Liver (tissue), 9 donors: ENCODE data around the gene PPDPF. TPM values are rescaled to one million over a fixed set of nuclear protein-coding genes. Genes with fewer than 3 reads are reported as not detected.
"Not testable (repeated sequence)": the region's sequence is repeated elsewhere in the genome, so short reads cannot be mapped to it uniquely, and the experiment has no call there.

Source experiments
- DNase-seq: peaks from one replicate; pipeline ENCODE4 v3.0.0-alpha.2; 2017; ENCODE audit warnings: low spot score
- H3K27ac ChIP-seq, 2 donors: one replicate each; pipeline ENCODE4 v1.7.0; 2013; ENCODE audit warnings: inconsistent platforms in 2 of 2, low read length in 2 of 2, control low read depth in 1 of 2, low read depth in 1 of 2, mild to moderate bottlenecking in 1 of 2
- H3K27me3 ChIP-seq, 4 donors: one replicate each; pipeline versions ENCODE4 v1.6.1 to v1.7.0; 2013; ENCODE audit warnings: low read length in 3 of 4, inconsistent platforms in 1 of 4, mild to moderate bottlenecking in 1 of 4, moderate library complexity in 1 of 4; ENCODE audit not compliant: control insufficient read depth in 4 of 4, insufficient read depth in 4 of 4
- H3K36me3 ChIP-seq, 4 donors: one replicate each; pipeline versions ENCODE4 v1.6.1 to v1.7.0; 2013; ENCODE audit warnings: low read length in 3 of 4, mild to moderate bottlenecking in 3 of 4, low read depth in 1 of 4, moderate library complexity in 1 of 4; ENCODE audit not compliant: control insufficient read depth in 4 of 4, insufficient read depth in 3 of 4
- H3K4me1 ChIP-seq, 4 donors: one replicate each; pipeline versions ENCODE4 v1.6.1 to v1.7.0; 2013; ENCODE audit warnings: low read length in 3 of 4, mild to moderate bottlenecking in 3 of 4, moderate library complexity in 1 of 4; ENCODE audit not compliant: control insufficient read depth in 4 of 4, insufficient read depth in 4 of 4
- H3K4me3 ChIP-seq, 3 donors: one replicate each; pipeline versions ENCODE4 v1.6.1 to v1.7.0; 2013; ENCODE audit warnings: low read length in 3 of 3, control low read depth in 1 of 3, low read depth in 1 of 3, mild to moderate bottlenecking in 1 of 3
- H3K9ac ChIP-seq, 2 donors: one replicate each; pipeline ENCODE4 v1.7.0; 2013; ENCODE audit warnings: low read length in 2 of 2, mild to moderate bottlenecking in 2 of 2, moderate library complexity in 2 of 2, control low read depth in 1 of 2, low read depth in 1 of 2
- H3K9me3 ChIP-seq, 4 donors: one replicate each; pipeline versions ENCODE4 v1.6.1 to v1.7.0; 2013; ENCODE audit warnings: low read length in 3 of 4; ENCODE audit not compliant: control insufficient read depth in 4 of 4
- EGR1 ChIP-seq, 2 donors: IDR thresholded peaks; 2 replicates each; pipeline ENCODE4 v1.6.1; 2016 to 2018; ENCODE audit warnings: antibody characterized with exemption in 2 of 2, low read depth in 2 of 2
- FOXA1 ChIP-seq: IDR thresholded peaks from 2 replicates; pipeline ENCODE4 v1.6.1; 2016; ENCODE audit warnings: antibody characterized with exemption
- FOXA2 ChIP-seq: IDR thresholded peaks from 2 replicates; pipeline ENCODE4 v1.6.1; 2016; ENCODE audit warnings: antibody characterized with exemption
- HNF4A ChIP-seq, 2 donors: conservative IDR thresholded peaks; 2 replicates each; pipeline ENCODE4 v1.6.1; 2016; ENCODE audit warnings: antibody characterized with exemption in 2 of 2, mild to moderate bottlenecking in 2 of 2
- HNF4G ChIP-seq: IDR thresholded peaks from 2 replicates; pipeline ENCODE4 v1.6.1; 2016; ENCODE audit warnings: antibody characterized with exemption
- JUND ChIP-seq, 2 donors: IDR thresholded peaks; 2 replicates each; pipeline ENCODE4 v1.6.1; 2016; ENCODE audit warnings: antibody characterized with exemption in 2 of 2
- NR2F2 ChIP-seq: IDR thresholded peaks from 2 replicates; pipeline ENCODE4 v1.6.1; 2016; ENCODE audit warnings: antibody characterized with exemption
- RAD21 ChIP-seq, 2 donors: IDR thresholded peaks; 2 replicates each; pipeline ENCODE4 v1.6.1; 2016; ENCODE audit warnings: antibody characterized with exemption in 2 of 2, mild to moderate bottlenecking in 2 of 2
- RXRA ChIP-seq, 2 donors: IDR thresholded peaks; 2 replicates each; pipeline ENCODE4 v1.6.1; 2017 to 2018; ENCODE audit warnings: antibody characterized with exemption in 2 of 2, mild to moderate bottlenecking in 1 of 2
- SP1 ChIP-seq: IDR thresholded peaks from 2 replicates; pipeline ENCODE4 v1.6.1; 2018; ENCODE audit warnings: antibody characterized with exemption, mild to moderate bottlenecking
- TAF1 ChIP-seq: conservative IDR thresholded peaks from 2 replicates; pipeline ENCODE4 v1.6.1; 2016; ENCODE audit warnings: antibody characterized with exemption, mild to moderate bottlenecking
- ZBTB33 ChIP-seq: IDR thresholded peaks from 2 replicates; pipeline ENCODE4 v1.6.1; 2016; ENCODE audit warnings: antibody characterized with exemption
- WGBS: extraction: QIAGEN DNeasy Blood & Tissue Kit; methylation state at CpG from one replicate; pipeline ENCODE4 v1.1.7; 2013; 5-methylcytosine and 5-hydroxymethylcytosine counted together
- polyA plus RNA-seq, 2 donors: library from polyadenylated mRNA; stranded (reverse) in 1 of 2; unstranded in 1 of 2; fragments of 200-250 nt in 1 of 2; fragments of >200 nt in 1 of 2; fragmentation: Nextera tagmentation in 1 of 2; extraction: Ambion mirVana in 1 of 2; gene quantifications; one replicate each; pipeline versions ENCODE4 v1.2.1 to v1.2.3, GENCODE V29; 2013 to 2015
- total RNA-seq, 2 donors: library from RNA; depleted of rRNA; stranded (reverse); fragments of >200 nt; gene quantifications; one replicate each; pipeline ENCODE4 v1.2.3, GENCODE V29; 2014
- TF ChIP-seq, protein P1 (sequence below): IDR thresholded peaks from 2 replicates; pipeline ENCODE4 v1.6.1; 2016; ENCODE audit warnings: antibody characterized with exemption
- TF ChIP-seq, protein P2 (sequence below): IDR thresholded peaks from 2 replicates; pipeline ENCODE4 v1.6.1; 2016; ENCODE audit warnings: antibody characterized with exemption, mild to moderate bottlenecking
- TF ChIP-seq, protein P3 (sequence below): IDR thresholded peaks from 2 replicates; pipeline ENCODE4 v1.6.1; 2016; ENCODE audit warnings: antibody characterized with exemption
- donor health status: healthy.
- donor health status: healthy.
- donor health status: healthy.
- donor health status: healthy.
- donor health status: healthy.

Gene PPDPF
- total and polyA plus RNA-seq, 4 donors = 8.3 to 196 (median 25.3) TPM

- Histone ChIP-seq H3K27ac (no peak overlapping the region), H3K4me3 (no peak overlapping the region), H3K27me3 (peaks cover 0 to 22% (median 7%) of the 10 kb centered on the region in 4 donors), H3K9ac (no peak overlapping the region), H3K9me3 (no peaks in the 10 kb centered on the region), H3K36me3 (no peaks in the 10 kb centered on the region), H3K4me1 (peaks cover 0 to 6% (median 0%) of the 10 kb centered on the region in 4 donors)
- DNase-seq = no peak
- TF ChIP-seq SP1 = no peak
- TF ChIP-seq RAD21 (IDR thresholded peaks at IDR 0.05) = no peak
- TF ChIP-seq HNF4G = no peak
- TF ChIP-seq ZBTB33 = no peak
- TF ChIP-seq FOXA2 = no peak
- TF ChIP-seq TAF1 = no peak
- TF ChIP-seq NR2F2 = no peak
- no peak for TF ChIP-seq FOXA1
- TF ChIP-seq, protein P1, sequence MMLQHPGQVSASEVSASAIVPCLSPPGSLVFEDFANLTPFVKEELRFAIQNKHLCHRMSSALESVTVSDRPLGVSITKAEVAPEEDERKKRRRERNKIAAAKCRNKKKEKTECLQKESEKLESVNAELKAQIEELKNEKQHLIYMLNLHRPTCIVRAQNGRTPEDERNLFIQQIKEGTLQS = no peak
- TF ChIP-seq JUND (IDR thresholded peaks at IDR 0.05) = no peak
- no peak for TF ChIP-seq EGR1 (IDR thresholded peaks at IDR 0.05; ENCODE audit: low read depth in 2 of 2)
- TF ChIP-seq HNF4A (conservative IDR thresholded peaks at IDR 0.05) = no peak
- no peak for TF ChIP-seq RXRA (IDR thresholded peaks at IDR 0.05)
- WGBS = 81% methylated on average over 34 of the region's 34 CpGs
Measured at GRCh38 chr20:63478346-63479302, 41.9 kb upstream of the PPDPF start.

- DNase-seq, H3K27ac ChIP-seq, H3K4me3 ChIP-seq, H3K9ac ChIP-seq, H3K36me3 ChIP-seq, H3K4me1 ChIP-seq, H3K9me3 ChIP-seq: not testable (repeated sequence)
- WGBS = 50% methylated on average over 32 of the region's 32 CpGs
- H3K27me3 ChIP-seq = peaks cover 0 to 15% (median 5%) of the 10 kb centered on the region in 4 donors
Measured at GRCh38 chr20:63479695-63480419, 40.7 kb upstream of the PPDPF start.

DNA sequence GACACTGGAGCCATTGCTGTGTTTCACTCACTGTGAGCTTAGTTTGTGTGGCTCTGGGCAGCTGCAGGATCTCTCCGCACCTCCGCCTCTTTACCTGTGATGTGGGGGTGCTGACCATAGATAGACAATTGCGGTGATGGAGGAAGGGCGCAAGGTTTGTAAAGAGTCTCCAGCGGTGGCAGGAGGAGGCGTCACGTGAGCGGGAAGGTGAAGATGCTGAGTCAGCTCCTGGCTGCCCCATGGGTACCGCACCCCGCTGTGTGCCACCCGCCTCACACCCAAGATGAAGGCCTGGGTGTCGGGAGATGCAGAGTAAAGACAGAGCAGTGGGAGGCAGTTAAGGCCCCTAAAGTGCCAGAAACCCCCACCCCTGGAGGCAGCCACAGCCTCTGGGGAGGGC lies 39.1 kb upstream of the PPDPF start:
- DNase-seq = no peak
- H3K9ac ChIP-seq = no peak overlapping the region
- no peak overlapping the region for H3K27ac ChIP-seq
- peaks cover 0 to 8% (median 1%) of the 10 kb centered on the region in 4 donors for H3K27me3 ChIP-seq
- WGBS = 53% methylated on average over 12 of the region's 12 CpGs
- TF ChIP-seq TAF1 = no peak
- TF ChIP-seq, protein P1 = no peak
- TF ChIP-seq, protein P2, sequence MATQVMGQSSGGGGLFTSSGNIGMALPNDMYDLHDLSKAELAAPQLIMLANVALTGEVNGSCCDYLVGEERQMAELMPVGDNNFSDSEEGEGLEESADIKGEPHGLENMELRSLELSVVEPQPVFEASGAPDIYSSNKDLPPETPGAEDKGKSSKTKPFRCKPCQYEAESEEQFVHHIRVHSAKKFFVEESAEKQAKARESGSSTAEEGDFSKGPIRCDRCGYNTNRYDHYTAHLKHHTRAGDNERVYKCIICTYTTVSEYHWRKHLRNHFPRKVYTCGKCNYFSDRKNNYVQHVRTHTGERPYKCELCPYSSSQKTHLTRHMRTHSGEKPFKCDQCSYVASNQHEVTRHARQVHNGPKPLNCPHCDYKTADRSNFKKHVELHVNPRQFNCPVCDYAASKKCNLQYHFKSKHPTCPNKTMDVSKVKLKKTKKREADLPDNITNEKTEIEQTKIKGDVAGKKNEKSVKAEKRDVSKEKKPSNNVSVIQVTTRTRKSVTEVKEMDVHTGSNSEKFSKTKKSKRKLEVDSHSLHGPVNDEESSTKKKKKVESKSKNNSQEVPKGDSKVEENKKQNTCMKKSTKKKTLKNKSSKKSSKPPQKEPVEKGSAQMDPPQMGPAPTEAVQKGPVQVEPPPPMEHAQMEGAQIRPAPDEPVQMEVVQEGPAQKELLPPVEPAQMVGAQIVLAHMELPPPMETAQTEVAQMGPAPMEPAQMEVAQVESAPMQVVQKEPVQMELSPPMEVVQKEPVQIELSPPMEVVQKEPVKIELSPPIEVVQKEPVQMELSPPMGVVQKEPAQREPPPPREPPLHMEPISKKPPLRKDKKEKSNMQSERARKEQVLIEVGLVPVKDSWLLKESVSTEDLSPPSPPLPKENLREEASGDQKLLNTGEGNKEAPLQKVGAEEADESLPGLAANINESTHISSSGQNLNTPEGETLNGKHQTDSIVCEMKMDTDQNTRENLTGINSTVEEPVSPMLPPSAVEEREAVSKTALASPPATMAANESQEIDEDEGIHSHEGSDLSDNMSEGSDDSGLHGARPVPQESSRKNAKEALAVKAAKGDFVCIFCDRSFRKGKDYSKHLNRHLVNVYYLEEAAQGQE = no peak
- no peak for TF ChIP-seq HNF4A (conservative IDR thresholded peaks at IDR 0.05)
- no peak for TF ChIP-seq HNF4G
- no peak for TF ChIP-seq ZBTB33
- no peak for TF ChIP-seq EGR1 (IDR thresholded peaks at IDR 0.05; ENCODE audit: low read depth in 2 of 2)
- TF ChIP-seq NR2F2 = no peak
- TF ChIP-seq RXRA (IDR thresholded peaks at IDR 0.05) = no peak
- TF ChIP-seq RAD21 (IDR thresholded peaks at IDR 0.05) = no peak
- TF ChIP-seq, protein P3, sequence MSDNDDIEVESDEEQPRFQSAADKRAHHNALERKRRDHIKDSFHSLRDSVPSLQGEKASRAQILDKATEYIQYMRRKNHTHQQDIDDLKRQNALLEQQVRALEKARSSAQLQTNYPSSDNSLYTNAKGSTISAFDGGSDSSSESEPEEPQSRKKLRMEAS = no peak
- no peak for TF ChIP-seq SP1
- TF ChIP-seq FOXA2 = no peak
- peaks cover 0 to 6% (median 0%) of the 10 kb centered on the region in 4 donors for H3K4me1 ChIP-seq
- H3K36me3 ChIP-seq = no peaks in the 10 kb centered on the region
- peaks cover 0 to 2% (median 0%) of the 10 kb centered on the region in 4 donors for H3K9me3 ChIP-seq
- H3K4me3 ChIP-seq = no peak overlapping the region
